ENCODE results near the gene SEL1L3. TPM values are rescaled to one million over a fixed set of nuclear protein-coding genes. Genes with fewer than 3 reads are reported as not detected.
A peak's percentile ranks its signal among the peaks of the same experiment; 100 is the strongest.

The SEL1L3 gene
- total and polyA plus RNA-seq, 7 donors: 1.0 to 4.3 (median 1.6) TPM

DNA sequence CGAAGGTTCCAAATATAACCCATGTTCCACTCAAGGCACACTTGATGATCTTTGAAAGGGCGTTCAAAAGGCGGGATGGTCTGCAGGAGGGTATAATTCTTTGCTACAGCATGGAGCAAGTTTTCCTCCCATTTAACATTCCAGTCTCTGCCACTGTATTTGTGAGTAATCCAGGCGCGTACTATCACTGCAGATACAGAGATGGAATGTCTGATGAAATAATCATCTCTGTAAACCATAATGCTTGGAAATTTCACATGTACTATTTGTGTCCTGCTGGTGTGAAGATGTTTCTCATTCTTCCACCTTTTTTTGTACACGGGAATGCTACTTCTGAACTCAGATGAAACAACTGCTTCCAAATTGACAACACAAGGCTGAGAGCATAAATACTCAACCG, 15.5 kb downstream of the SEL1L3 start:
- intact Hi-C loops (cut with DNase I): no loop called here
- 88 to 92% (median 90%) methylated on average over 7 of the region's 7 CpGs for WGBS, 3 donors
- no peaks in the 10 kb centered on the region for H3K9me3 ChIP-seq

GRCh38 chr4:25845841-25846653, 16.7 kb downstream of the SEL1L3 start:
- intact Hi-C loops (cut with DNase I): no loop called here
- Histone ChIP-seq H3K27ac (no peak overlapping the region), H3K4me1 (no peaks in the 10 kb centered on the region), H3K36me3 (ENCODE audit: insufficient read depth in 1 of 2, low read depth in 1 of 2) (peaks cover 0 to 2% of the 10 kb centered on the region in 2 donors), H3K4me3 (no peak overlapping the region), H3K9me3 (no peaks in the 10 kb centered on the region), H3K27me3 (ENCODE audit: insufficient read depth in 3 of 3, low read length in 2 of 3) (peaks cover 0 to 4% (median 0%) of the 10 kb centered on the region in 3 donors)
- TF ChIP-seq, protein P1, sequence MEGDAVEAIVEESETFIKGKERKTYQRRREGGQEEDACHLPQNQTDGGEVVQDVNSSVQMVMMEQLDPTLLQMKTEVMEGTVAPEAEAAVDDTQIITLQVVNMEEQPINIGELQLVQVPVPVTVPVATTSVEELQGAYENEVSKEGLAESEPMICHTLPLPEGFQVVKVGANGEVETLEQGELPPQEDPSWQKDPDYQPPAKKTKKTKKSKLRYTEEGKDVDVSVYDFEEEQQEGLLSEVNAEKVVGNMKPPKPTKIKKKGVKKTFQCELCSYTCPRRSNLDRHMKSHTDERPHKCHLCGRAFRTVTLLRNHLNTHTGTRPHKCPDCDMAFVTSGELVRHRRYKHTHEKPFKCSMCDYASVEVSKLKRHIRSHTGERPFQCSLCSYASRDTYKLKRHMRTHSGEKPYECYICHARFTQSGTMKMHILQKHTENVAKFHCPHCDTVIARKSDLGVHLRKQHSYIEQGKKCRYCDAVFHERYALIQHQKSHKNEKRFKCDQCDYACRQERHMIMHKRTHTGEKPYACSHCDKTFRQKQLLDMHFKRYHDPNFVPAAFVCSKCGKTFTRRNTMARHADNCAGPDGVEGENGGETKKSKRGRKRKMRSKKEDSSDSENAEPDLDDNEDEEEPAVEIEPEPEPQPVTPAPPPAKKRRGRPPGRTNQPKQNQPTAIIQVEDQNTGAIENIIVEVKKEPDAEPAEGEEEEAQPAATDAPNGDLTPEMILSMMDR (IDR thresholded peaks at IDR 0.05): no peak
- DNase-seq: no peak
- 86 to 90% (median 86%) methylated on average over 12 of the region's 12 CpGs for WGBS, 3 donors
- no peak for ATAC-seq

More for the DNA sequence above, 15.5 kb downstream of the SEL1L3 start:
- H3K4me1 ChIP-seq: no peaks in the 10 kb centered on the region
- H3K27ac ChIP-seq: no peak overlapping the region
- peaks cover 0 to 2% of the 10 kb centered on the region in 2 donors for H3K36me3 ChIP-seq (ENCODE audit: insufficient read depth in 1 of 2, low read depth in 1 of 2)
- H3K4me3 ChIP-seq: no peak overlapping the region
- no peaks in the 10 kb centered on the region for H3K27me3 ChIP-seq (ENCODE audit: insufficient read depth in 3 of 3, low read length in 2 of 3)
- ATAC-seq: no peak
- TF ChIP-seq, protein P1 (IDR thresholded peaks at IDR 0.05): no peak
- DNase-seq: no peak

DNA sequence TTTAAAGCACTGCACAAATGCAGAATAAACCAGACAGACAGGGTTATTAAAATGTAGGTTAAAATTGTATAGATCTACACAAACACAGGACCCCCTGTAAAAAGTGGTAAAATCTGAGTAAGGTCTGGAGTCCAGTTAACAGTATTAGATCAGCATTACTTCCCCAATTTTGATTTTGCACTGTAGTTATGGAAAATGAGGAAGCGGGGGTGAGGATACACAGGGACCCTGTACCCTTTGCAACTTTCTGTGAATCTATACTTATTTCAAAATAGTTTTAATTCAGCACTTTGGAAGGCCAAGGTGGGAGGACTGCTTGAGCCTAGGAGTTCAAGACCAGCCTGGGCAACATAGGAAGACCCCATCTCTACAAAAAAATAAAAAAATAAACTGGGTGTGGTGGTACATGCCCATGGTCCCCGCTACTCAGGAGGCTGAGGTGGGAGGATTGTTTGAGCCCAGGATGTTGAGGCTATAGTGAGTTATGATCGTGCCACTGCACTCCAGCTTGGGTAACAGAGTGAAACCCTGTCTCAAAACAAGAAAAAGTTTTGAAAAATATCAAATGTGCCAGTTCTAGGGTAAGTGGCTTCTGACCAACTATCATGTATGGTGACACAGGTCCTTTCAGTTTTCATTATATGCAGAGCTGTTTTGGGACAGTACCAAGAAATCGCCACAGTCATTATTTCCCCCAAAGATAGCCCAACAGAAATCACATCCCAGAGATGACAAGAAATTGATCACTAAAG, 17.7 kb downstream of the SEL1L3 start:
- Histone ChIP-seq H3K27me3 (ENCODE audit: insufficient read depth in 3 of 3, low read length in 2 of 3) (peaks cover 0 to 4% (median 0%) of the 10 kb centered on the region in 3 donors), H3K9me3 (no peaks in the 10 kb centered on the region), H3K36me3 (ENCODE audit: insufficient read depth in 1 of 2, low read depth in 1 of 2) (peaks cover 0 to 2% of the 10 kb centered on the region in 2 donors), H3K4me3 (no peak overlapping the region), H3K27ac (no peak overlapping the region), H3K4me1 (no peaks in the 10 kb centered on the region)
- no peak for ATAC-seq
- intact Hi-C loops (cut with DNase I): no loop called here
- DNase-seq: no peak
- WGBS, 3 donors: 95 to 100% (median 98%) methylated on average over 4 of the region's 4 CpGs
- TF ChIP-seq, protein P1 (IDR thresholded peaks at IDR 0.05): no peak

DNA sequence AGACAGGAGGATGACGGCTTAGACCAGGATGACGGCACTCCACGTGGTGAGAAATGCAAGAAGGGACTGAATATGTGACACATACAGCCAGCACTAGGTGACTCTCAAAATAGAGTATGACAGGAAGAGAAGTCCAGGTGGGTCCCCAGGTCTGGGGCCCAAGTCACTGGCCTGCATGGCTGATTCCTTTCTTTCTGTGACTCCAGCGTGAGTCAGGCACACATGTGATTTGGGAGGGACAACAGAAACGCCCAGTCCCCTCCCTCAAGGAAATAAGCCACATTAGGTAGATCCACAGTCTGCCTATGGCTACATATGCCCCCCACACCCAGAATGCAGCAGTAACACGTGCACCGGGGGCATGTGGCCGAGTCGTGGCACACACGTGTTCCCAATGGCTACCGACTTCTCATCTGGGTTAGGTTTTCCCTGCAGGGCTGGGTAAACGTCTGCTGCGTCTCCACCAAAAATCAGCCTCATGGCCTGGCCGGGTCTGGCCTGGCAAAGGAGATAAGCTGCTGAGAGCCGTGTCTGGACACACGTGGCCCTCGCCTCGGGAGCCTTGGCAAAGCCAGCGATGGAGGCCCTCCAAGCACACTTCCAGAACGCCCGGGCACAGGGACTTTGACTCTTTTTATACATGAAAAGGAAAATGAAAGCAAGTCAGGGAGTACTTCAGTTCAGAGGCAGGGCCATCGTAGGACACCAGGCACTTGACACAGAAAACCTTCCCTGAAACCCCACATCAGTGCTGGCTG, 19.3 kb downstream of the SEL1L3 start:
- intact Hi-C loops (cut with DNase I): no loop called here
- Histone ChIP-seq H3K36me3 (ENCODE audit: insufficient read depth in 1 of 2, low read depth in 1 of 2) (peaks cover 0 to 2% of the 10 kb centered on the region in 2 donors), H3K9me3 (no peaks in the 10 kb centered on the region), H3K4me1 (no peaks in the 10 kb centered on the region), H3K27me3 (ENCODE audit: insufficient read depth in 3 of 3, low read length in 2 of 3) (peaks cover 0 to 4% (median 0%) of the 10 kb centered on the region in 3 donors), H3K4me3 (peak overlapping the region; percentile 38), H3K27ac (no peak overlapping the region)
- DNase-seq: no peak
- 36 to 53% (median 40%) methylated on average over 22 of the region's 22 CpGs for whole genome bisulfite sequencing, 3 donors
- ATAC-seq: peak in 1 of 4 donors; percentile 36
- TF ChIP-seq, protein P1 (IDR thresholded peaks at IDR 0.05): no peak
